GM19023 (cell line): ENCODE data around the gene PPP1R10.
"Not testable (repeated sequence)": the region's sequence is repeated elsewhere in the genome, so short reads cannot be mapped to it uniquely, and the experiment has no call there.

Experiments
- ATAC-seq: cut with Tn5 transposase; IDR thresholded peaks from one replicate; pipeline ENCODE4 v1.9.1; 2021; ENCODE audit warnings: mild to moderate bottlenecking, moderate library complexity; ENCODE audit not compliant: unreplicated experiment

The PPP1R10 gene

GRCh38 chr6:30599625-30600324 lies 17.3 kb downstream of the PPP1R10 start:
- no peak for ATAC-seq

GRCh38 chr6:30598912-30599624 lies 18.0 kb downstream of the PPP1R10 start:
- ATAC-seq, result no peak

- ATAC-seq, result not testable (repeated sequence)
These were observed 19.5 kb downstream of the PPP1R10 start for GRCh38 chr6:30597315-30598144.

GRCh38 chr6:30592287-30592686 lies 24.8 kb downstream of the PPP1R10 start:
- ATAC-seq, result no peak

- ATAC-seq, result no peak
These were observed 26.0 kb downstream of the PPP1R10 start for GRCh38 chr6:30591008-30591407.

GRCh38 chr6:30590509-30590908 lies 26.5 kb downstream of the PPP1R10 start:
- no peak for ATAC-seq

GRCh38 chr6:30589754-30590358 lies 27.2 kb downstream of the PPP1R10 start:
- ATAC-seq, result no peak

GRCh38 chr6:30583921-30584320 lies 33.1 kb downstream of the PPP1R10 start:
- no peak for ATAC-seq

GRCh38 chr6:30578051-30578450 lies 39.0 kb downstream of the PPP1R10 start:
- ATAC-seq, result no peak

GRCh38 chr6:30573113-30573512 lies 43.9 kb downstream of the PPP1R10 start:
- no peak for ATAC-seq

- no peak for ATAC-seq
These were observed 44.9 kb downstream of the PPP1R10 start for GRCh38 chr6:30572148-30572547.

- ATAC-seq, result no peak
These were observed 45.3 kb downstream of the PPP1R10 start for GRCh38 chr6:30571762-30572082.

- peak; percentile 95 for ATAC-seq
These were observed 45.8 kb downstream of the PPP1R10 start, which contains the start of gene ABCF1 for GRCh38 chr6:30571075-30571761. TSS of gene ABCF1 (plus strand) at chr6:30571442. CDS start at chr6:30571488, 46 bp downstream.

GRCh38 chr6:30570740-30571074 lies 46.3 kb downstream of the PPP1R10 start:
- ATAC-seq, result peak; percentile 16

GRCh38 chr6:30570263-30570662 lies 46.8 kb downstream of the PPP1R10 start:
- ATAC-seq, result no peak

- ATAC-seq, result no peak
These were observed 48.8 kb downstream of the PPP1R10 start for GRCh38 chr6:30568245-30568644.

GRCh38 chr6:30565772-30566171 lies 51.3 kb downstream of the PPP1R10 start:
- ATAC-seq, result no peak

- no peak for ATAC-seq
These were observed 52.9 kb downstream of the PPP1R10 start for GRCh38 chr6:30564114-30564513.

GRCh38 chr6:30562470-30563425 lies 54.3 kb downstream of the PPP1R10 start:
- no peak for ATAC-seq

- ATAC-seq, result no peak
These were observed 56.1 kb downstream of the PPP1R10 start for GRCh38 chr6:30560930-30561329.
